ENCODE data around the gene CISD2.

GRCh38 chr4:102842367-102842766 lies 26.4 kb upstream of the CISD2 start:
- no peak for TF ChIP-seq CTCF (IDR thresholded peaks at IDR 0.05)
- no peak for TF ChIP-seq POLR2AphosphoS5 (IDR thresholded peaks at IDR 0.05)
- TF ChIP-seq POLR2A (IDR thresholded peaks at IDR 0.05): no peak

Measured in prostate gland (tissue), 2 donors.